Activated T-cell treated with anti-CD3 and anti-CD28 coated beads for 48 hours (primary cell): ENCODE measurements around the gene DISP1.
A peak's percentile ranks its signal among the peaks of the same experiment; 100 is the strongest.

ENCODE experiments used
- DNase-seq: peaks from one replicate; pipeline ENCODE4 v3.0.0-alpha.2; 2020; ENCODE audit warnings: low read depth

The DISP1 gene

DNA sequence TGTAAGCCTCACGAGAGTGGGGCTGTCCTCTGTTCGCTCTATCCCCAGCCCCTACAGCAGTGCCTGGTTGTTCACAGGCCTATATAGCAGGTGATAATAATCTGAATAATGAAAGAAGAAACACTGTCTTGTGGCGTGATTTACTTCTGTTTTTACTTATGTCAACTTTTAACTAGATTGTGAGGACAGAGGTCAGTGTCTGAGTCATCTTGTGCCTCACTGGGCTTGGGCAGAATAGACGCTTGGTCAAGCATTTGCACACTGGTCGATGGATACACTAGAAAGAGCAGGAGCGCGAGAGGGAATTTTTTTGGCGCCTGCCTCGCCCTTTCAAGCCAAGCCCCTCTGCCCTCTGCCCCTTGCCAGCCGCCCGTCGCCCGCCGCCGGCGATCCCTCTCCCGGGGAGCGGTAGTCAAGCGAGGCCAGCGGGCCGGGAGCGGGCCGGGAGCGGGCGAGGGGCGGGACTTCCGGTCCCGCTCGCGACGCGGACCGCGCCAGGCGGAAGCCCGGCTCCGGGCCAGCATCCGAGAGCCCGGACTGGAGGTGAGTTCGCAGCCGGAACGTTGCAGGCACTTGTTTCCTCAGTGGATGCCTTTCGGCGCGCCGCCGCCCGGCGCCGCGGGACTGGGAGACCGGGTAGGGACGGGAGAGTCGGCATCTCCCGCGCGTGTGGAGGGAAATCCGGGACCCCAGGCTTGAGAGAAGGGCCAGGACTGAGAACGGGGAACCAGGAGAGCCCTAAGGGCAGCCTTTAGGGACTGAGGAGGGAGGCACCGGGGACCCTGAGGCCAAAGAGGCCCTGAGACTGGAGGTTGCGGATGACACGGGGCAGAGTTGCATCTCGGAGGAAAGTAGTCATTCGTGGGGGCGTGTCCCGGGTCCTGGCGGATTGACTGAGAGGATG, at the start of gene DISP1:
Gene DISP1 (plus strand): TSS at position 504 of the 904 bp plus-strand sequence. CDS start 127,785 bp downstream, outside the sequence.
- DNase-seq, result peak; percentile 72

- DNase-seq, result no peak
Measured at GRCh38 chr1:222767152-222767571, 47.7 kb upstream of the DISP1 start.

DNA sequence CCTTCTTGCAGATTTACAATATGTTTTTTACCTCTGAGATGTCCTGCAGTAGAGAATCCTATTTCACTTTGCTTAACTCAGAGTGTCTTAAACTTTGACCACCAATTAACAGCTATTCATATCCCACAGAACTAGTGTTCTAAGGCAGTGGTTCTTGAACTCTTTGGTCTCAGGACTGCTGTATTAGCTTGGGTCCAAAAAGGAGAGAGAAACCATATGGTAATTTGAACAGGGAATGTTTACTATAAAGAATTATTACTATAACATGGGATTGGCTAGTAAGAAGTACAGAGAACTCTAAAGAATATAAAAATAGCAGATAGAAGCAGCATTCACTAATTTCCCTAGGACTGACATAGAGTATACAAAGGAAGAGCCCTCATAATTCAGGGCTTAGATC, 46.2 kb upstream of the DISP1 start:
- DNase-seq, result no peak

- DNase-seq, result no peak
Measured at GRCh38 chr1:222769181-222769580, 45.7 kb upstream of the DISP1 start.

- no peak for DNase-seq
Measured at GRCh38 chr1:222769971-222770620, 44.7 kb upstream of the DISP1 start.

DNA sequence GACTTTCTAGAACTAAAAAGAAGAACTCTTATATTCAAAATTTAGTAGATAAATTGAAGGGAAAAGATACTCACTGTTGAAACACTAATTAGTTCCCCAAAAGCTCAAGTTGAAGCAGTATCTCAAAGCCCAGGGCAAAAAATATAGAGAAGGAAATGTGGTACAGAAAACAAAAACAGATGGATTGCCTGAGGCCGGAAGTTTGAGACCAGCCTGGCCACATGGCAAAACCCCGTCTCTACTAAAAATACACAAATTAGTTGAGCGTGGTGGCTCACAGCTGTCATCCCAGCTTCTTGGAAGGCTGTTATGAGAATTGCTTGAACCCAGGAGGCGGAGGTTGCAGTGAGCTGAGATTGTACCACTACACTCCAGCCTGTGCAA, 41.9 kb upstream of the DISP1 start:
- no peak for DNase-seq

DNA sequence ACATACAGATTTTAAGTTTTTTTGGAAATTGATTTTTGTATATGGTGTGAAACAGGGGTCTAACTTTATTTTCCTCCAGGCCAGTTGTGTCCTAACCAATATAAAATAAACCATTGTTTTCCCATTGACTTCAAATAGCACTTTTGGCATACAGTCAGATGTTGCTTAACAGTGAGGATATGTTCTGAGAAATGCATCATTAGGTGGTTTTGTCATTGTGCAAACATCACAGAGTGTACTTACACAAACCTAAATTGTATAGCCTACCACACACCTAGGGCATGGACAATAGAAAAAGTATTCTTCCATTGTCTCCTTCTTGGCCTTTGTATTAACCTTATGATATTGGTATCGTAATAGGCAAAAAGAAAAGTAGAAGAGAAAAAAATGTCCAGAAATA, 37.4 kb upstream of the DISP1 start:
- DNase-seq, result no peak

GRCh38 chr1:222777977-222778376, 36.9 kb upstream of the DISP1 start:
- no peak for DNase-seq

- no peak for DNase-seq
Measured at GRCh38 chr1:222781251-222781650, 33.6 kb upstream of the DISP1 start.

DNA sequence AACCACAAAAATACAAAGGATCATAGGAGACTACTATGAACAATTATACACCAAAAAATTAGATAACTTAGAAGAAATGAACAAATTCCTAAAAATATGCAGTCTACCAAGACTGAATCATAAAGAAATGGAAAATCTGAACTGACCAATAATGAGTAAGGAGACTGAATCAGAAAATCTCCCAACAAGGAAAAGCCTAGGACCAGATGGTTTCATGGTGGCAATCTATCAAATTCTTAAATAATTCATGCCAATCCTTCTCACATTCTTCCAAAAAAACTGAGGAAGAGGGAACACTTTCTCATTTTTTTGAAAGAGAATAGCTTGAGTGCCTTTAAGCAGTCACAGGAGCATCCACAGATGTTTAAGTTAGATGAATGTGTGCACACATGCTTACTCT, 31.8 kb upstream of the DISP1 start:
- DNase-seq, result no peak

- DNase-seq, result no peak
Measured at GRCh38 chr1:222784371-222784770, 30.5 kb upstream of the DISP1 start.

DNA sequence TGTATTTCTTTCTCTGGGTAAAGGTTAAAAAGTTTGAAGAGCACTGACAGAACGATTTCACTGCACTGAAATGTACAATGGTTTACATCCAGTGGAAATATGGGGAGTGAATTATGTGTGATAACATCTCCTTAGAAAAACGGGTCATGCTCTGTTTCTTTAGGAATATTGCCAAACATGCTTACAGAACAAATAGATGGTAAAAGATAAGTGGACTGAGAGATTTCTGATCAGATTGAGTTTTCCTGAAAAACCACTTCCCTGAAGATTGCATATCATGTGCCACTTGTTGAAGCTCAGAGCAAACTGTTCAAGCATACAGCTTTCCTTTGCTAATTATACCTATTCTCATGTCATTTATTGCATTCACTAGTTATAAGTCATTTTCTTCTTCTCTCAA, 29.9 kb upstream of the DISP1 start:
- no peak for DNase-seq

GRCh38 chr1:222785529-222785928, 29.3 kb upstream of the DISP1 start:
- no peak for DNase-seq

GRCh38 chr1:222786121-222786520, 28.7 kb upstream of the DISP1 start:
- no peak for DNase-seq

DNA sequence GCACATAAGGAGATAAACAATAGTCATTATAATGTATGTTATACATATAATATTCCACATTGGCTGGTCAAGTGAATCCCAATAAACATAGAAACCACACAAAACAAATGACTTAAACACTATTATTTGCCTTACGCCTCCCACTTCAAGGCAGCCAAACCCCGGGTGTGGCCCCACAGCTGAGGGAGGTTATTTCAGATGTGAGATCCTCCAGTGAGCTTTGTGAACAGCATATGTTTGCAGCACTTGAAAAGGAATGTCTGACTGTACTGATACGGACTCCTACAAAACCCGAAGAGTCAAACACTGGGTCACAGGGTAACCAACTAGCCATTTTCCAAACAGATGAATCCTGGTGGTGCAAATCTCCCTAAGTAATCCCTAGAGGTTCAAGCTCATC, 27.1 kb upstream of the DISP1 start:
- DNase-seq, result no peak

GRCh38 chr1:222788402-222789156, 26.3 kb upstream of the DISP1 start:
- no peak for DNase-seq

GRCh38 chr1:222790115-222790514, 24.7 kb upstream of the DISP1 start:
- no peak for DNase-seq

GRCh38 chr1:222790520-222790919, 24.3 kb upstream of the DISP1 start:
- no peak for DNase-seq

DNA sequence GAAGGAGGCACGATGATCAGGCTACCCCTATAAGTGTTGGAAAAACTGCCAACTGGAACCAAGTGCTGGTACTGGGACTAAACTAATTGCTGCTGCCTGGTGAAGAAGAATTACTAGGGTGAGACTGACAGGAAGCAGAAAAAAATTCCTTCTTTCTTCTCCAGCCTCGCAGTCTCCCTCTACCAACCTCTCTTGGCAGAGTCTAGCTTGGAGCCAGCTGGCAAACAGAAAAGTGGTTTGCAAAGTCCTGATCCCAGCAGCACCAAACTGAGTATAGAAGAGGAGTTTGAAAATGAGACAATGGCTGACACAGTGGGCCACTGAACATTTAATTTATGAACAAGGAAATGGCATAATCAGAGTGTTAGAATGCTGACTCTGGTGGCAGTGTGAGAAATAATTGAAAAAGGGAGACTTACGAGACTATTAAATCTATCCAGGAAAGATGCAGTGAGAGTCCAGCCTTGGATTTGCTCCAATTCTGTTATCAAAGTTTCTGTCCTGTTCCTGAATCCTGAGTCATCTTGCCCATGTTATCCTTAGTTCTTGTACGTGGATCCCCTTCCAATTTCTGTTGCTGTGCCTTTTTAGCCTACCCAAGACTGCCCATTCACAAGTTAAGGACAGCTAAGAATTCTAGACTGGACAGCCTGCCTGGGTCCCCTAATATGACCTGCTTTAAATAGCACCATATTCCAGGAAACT, 23.7 kb upstream of the DISP1 start:
- DNase-seq, result no peak

DNA sequence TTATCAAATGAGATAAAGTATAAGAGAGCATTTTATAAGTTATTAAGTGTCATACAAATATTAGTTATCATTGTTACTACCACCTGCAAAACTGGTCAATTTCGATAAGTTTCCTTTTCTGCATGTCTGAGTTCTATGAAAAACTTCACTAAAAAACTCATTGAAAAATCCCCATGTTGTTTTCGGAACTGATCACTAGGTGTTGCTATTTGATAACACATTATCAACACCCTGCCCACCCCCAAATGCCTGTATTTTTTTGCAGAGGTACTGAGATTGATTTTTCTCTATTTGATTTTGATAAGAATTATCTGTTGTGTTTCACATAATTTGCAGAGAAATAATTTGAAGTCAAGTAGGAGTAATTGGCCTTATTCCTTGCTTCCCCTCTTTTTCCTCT, 22.1 kb upstream of the DISP1 start:
- no peak for DNase-seq

DNA sequence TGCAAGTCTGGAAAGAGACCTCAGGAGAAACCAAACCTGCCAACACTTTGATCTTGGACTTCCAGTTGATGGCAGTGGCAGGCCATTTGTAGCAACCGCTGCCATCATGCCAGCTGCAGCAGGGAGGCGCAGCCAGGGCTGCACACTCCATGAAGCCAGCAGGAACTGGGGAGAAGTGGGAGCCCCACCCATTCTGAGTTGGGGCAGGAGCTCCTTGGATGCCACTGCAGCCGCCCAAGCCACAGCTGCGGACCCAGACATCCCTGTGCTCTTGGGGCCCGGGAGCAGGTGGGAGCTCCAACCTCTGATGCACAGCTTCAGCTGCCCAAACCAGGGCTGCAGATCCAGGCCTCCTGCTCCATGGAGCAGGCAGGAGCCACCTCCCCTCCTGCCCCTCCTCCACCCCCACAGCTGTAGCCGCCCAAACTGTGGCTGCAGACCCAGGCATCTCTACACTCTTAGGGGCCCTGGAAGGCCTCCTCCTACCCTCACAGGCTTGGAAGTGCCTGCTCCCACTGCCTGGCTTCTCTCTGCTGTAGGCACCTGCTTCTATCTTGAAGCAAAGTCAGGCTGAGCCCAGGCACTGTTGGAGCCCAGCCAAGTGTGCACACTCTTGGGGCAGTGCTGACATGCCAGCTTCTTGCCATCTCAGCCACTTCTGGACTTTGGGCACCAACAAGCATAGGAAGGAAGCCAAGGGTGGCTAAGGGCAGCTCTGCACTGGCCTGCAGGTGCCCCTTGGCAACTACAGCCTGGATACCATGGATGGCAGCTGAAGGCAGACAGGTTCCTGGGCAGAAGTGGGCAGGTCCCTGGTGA, 20.0 kb upstream of the DISP1 start:
- DNase-seq, result no peak
